ENCODE results near the gene CD84. TPM values are rescaled to one million over a fixed set of nuclear protein-coding genes. Genes with fewer than 3 reads are reported as not detected.
"Not testable (repeated sequence)": the region's sequence is repeated elsewhere in the genome, so short reads cannot be mapped to it uniquely, and the experiment has no call there.

Gene CD84
- 10 to 100 TPM; 66.2 to 71.6 TPM for total RNA-seq
- total RNA-seq: 86.6 to 155 reads per million in 2 donors

GRCh38 chr1:160579216-160579701 lies at the start of gene CD84:
TSS of gene CD84 (minus strand) at chr1:160579496. CDS start at chr1:160579437, 59 bp downstream.
- DNase-seq: no peak
- H3K9me3 ChIP-seq (ENCODE audit: control insufficient read depth, low read length, poor library complexity, severe bottlenecking): no peaks in the 10 kb centered on the region
- ATAC-seq: peak; percentile 47
- Mint-ChIP-seq H3K27ac (peak within 1 kb of the TSS; percentile 96), H3K4me1 (peaks cover 71% of the 10 kb centered on the region), H3K27me3 (no peaks in the 10 kb centered on the region), H3K36me3 (ENCODE audit: low read depth) (peaks cover 4% of the 10 kb centered on the region), H3K4me3 (peak within 1 kb of the TSS; percentile 93)

GRCh38 chr1:160628799-160629263 lies 49.5 kb upstream of the CD84 start:
- Mint-ChIP-seq H3K4me1 (peaks cover 72% of the 10 kb centered on the region), H3K27me3 (no peaks in the 10 kb centered on the region), H3K27ac (peak overlapping the region; percentile 99), H3K4me3 (peak overlapping the region; percentile 82), H3K36me3 (ENCODE audit: low read depth) (peaks cover 7% of the 10 kb centered on the region)
- DNase-seq: no peak
- no peaks in the 10 kb centered on the region for H3K9me3 ChIP-seq (ENCODE audit: control insufficient read depth, low read length, poor library complexity, severe bottlenecking)
- ATAC-seq: peak; percentile 33

GRCh38 chr1:160627677-160628289 lies 48.5 kb upstream of the CD84 start:
- H3K9me3 ChIP-seq (ENCODE audit: control insufficient read depth, low read length, poor library complexity, severe bottlenecking); ATAC-seq; H3K27me3 Mint-ChIP-seq; DNase-seq; H3K36me3 Mint-ChIP-seq (ENCODE audit: low read depth): not testable (repeated sequence)
- peaks cover 71% of the 10 kb centered on the region for H3K4me1 Mint-ChIP-seq
- peak overlapping the region; percentile 99 for H3K27ac Mint-ChIP-seq
- peak overlapping the region; percentile 15 for H3K4me3 Mint-ChIP-seq

GRCh38 chr1:160626509-160627342 lies 47.4 kb upstream of the CD84 start:
- peak overlapping the region; percentile 71 for H3K4me3 Mint-ChIP-seq
- no peak for DNase-seq

GRCh38 chr1:160625725-160626498 lies 46.6 kb upstream of the CD84 start:
- H3K27ac Mint-ChIP-seq: peak overlapping the region; percentile 99
- no peaks in the 10 kb centered on the region for H3K27me3 Mint-ChIP-seq
- H3K9me3 ChIP-seq (ENCODE audit: control insufficient read depth, low read length, poor library complexity, severe bottlenecking): no peaks in the 10 kb centered on the region
- H3K36me3 Mint-ChIP-seq (ENCODE audit: low read depth): peaks cover 15% of the 10 kb centered on the region
- peaks cover 78% of the 10 kb centered on the region for H3K4me1 Mint-ChIP-seq
- no peak for ATAC-seq
- peak in 1 of 3 donors; percentile 38 for DNase-seq
- peak overlapping the region; percentile 71 for H3K4me3 Mint-ChIP-seq

More at GRCh38 chr1:160626509-160627342, 47.4 kb upstream of the CD84 start:
- ATAC-seq: no peak
- H3K4me1 Mint-ChIP-seq: peaks cover 78% of the 10 kb centered on the region
- no peaks in the 10 kb centered on the region for H3K27me3 Mint-ChIP-seq
- H3K36me3 Mint-ChIP-seq (ENCODE audit: low read depth): peaks cover 11% of the 10 kb centered on the region
- H3K9me3 ChIP-seq (ENCODE audit: control insufficient read depth, low read length, poor library complexity, severe bottlenecking): no peaks in the 10 kb centered on the region
- peak overlapping the region; percentile 99 for H3K27ac Mint-ChIP-seq

GRCh38 chr1:160625321-160625720 lies 46.0 kb upstream of the CD84 start:
- Mint-ChIP-seq H3K4me3 (peak overlapping the region; percentile 67), H3K27me3 (no peaks in the 10 kb centered on the region), H3K36me3 (ENCODE audit: low read depth) (peaks cover 12% of the 10 kb centered on the region), H3K27ac (peak overlapping the region; percentile 99), H3K4me1 (peaks cover 73% of the 10 kb centered on the region)
- DNase-seq (no peak), ATAC-seq (no peak)
- no peaks in the 10 kb centered on the region for H3K9me3 ChIP-seq (ENCODE audit: control insufficient read depth, low read length, poor library complexity, severe bottlenecking)

- DNase-seq (no peak), ATAC-seq (no peak)
- no peaks in the 10 kb centered on the region for H3K9me3 ChIP-seq (ENCODE audit: control insufficient read depth, low read length, poor library complexity, severe bottlenecking)
- peaks cover 12% of the 10 kb centered on the region for H3K36me3 Mint-ChIP-seq (ENCODE audit: low read depth)
- peak overlapping the region; percentile 99 for H3K27ac Mint-ChIP-seq
- H3K4me1 Mint-ChIP-seq: peaks cover 67% of the 10 kb centered on the region
- no peaks in the 10 kb centered on the region for H3K27me3 Mint-ChIP-seq
- peak overlapping the region; percentile 79 for H3K4me3 Mint-ChIP-seq
These were observed 45.2 kb upstream of the CD84 start for GRCh38 chr1:160624464-160624863.

- Mint-ChIP-seq H3K4me3 (peak overlapping the region; percentile 79), H3K27me3 (no peaks in the 10 kb centered on the region), H3K36me3 (ENCODE audit: low read depth) (peaks cover 17% of the 10 kb centered on the region), H3K4me1 (peaks cover 69% of the 10 kb centered on the region), H3K27ac (peak overlapping the region; percentile 99)
- H3K9me3 ChIP-seq (ENCODE audit: control insufficient read depth, low read length, poor library complexity, severe bottlenecking): no peaks in the 10 kb centered on the region
- DNase-seq (no peak), ATAC-seq (no peak)
These were observed 44.6 kb upstream of the CD84 start for GRCh38 chr1:160623862-160624261.

GRCh38 chr1:160623227-160623633 lies 43.9 kb upstream of the CD84 start:
- H3K4me1 Mint-ChIP-seq: peaks cover 68% of the 10 kb centered on the region
- H3K9me3 ChIP-seq (ENCODE audit: control insufficient read depth, low read length, poor library complexity, severe bottlenecking): no peaks in the 10 kb centered on the region
- peak overlapping the region; percentile 79 for H3K4me3 Mint-ChIP-seq
- peaks cover 19% of the 10 kb centered on the region for H3K36me3 Mint-ChIP-seq (ENCODE audit: low read depth)
- no peaks in the 10 kb centered on the region for H3K27me3 Mint-ChIP-seq
- DNase-seq: no peak
- peak; percentile 82 for ATAC-seq
- peak overlapping the region; percentile 99 for H3K27ac Mint-ChIP-seq

GRCh38 chr1:160622501-160623226 lies 43.4 kb upstream of the CD84 start:
- no peak for ATAC-seq
- no peaks in the 10 kb centered on the region for H3K27me3 Mint-ChIP-seq
- peak overlapping the region; percentile 79 for H3K4me3 Mint-ChIP-seq
- no peak for DNase-seq
- H3K27ac Mint-ChIP-seq: peak overlapping the region; percentile 99
- peaks cover 20% of the 10 kb centered on the region for H3K36me3 Mint-ChIP-seq (ENCODE audit: low read depth)
- peaks cover 68% of the 10 kb centered on the region for H3K4me1 Mint-ChIP-seq
- H3K9me3 ChIP-seq (ENCODE audit: control insufficient read depth, low read length, poor library complexity, severe bottlenecking): no peaks in the 10 kb centered on the region

- H3K27me3 Mint-ChIP-seq: no peaks in the 10 kb centered on the region
- no peaks in the 10 kb centered on the region for H3K9me3 ChIP-seq (ENCODE audit: control insufficient read depth, low read length, poor library complexity, severe bottlenecking)
- peaks cover 67% of the 10 kb centered on the region for H3K4me1 Mint-ChIP-seq
- ATAC-seq: no peak
- H3K4me3 Mint-ChIP-seq: peak overlapping the region; percentile 68
- peak overlapping the region; percentile 99 for H3K27ac Mint-ChIP-seq
- H3K36me3 Mint-ChIP-seq (ENCODE audit: low read depth): peaks cover 20% of the 10 kb centered on the region
- no peak for DNase-seq
These were observed 42.5 kb upstream of the CD84 start for GRCh38 chr1:160621633-160622413.
